ENCODE measurements around the gene CFTR. TPM values are rescaled to one million over a fixed set of nuclear protein-coding genes. Genes with fewer than 3 reads are reported as not detected.
"Not testable (repeated sequence)": the region's sequence is repeated elsewhere in the genome, so short reads cannot be mapped to it uniquely, and the experiment has no call there.

The CFTR gene
- total RNA-seq, 2 experiments from 2014 or later: not detected

- Mint-ChIP-seq H3K4me1 (peaks cover 2% of the 10 kb centered on the region), H3K36me3 (no peaks in the 10 kb centered on the region), H3K4me3 (no peak overlapping the region), H3K27me3 (peaks cover 35% of the 10 kb centered on the region), H3K27ac (no peak overlapping the region), H3K9me3 (peaks cover 1% of the 10 kb centered on the region)
- DNase-seq: no peak
Measured at GRCh38 chr7:117480978-117481377, 1.2 kb downstream of the CFTR start.

- Mint-ChIP-seq H3K4me3 (no peak overlapping the region), H3K27ac (no peak overlapping the region), H3K4me1 (no peaks in the 10 kb centered on the region), H3K36me3 (no peaks in the 10 kb centered on the region), H3K9me3 (no peaks in the 10 kb centered on the region), H3K27me3 (peaks cover 13% of the 10 kb centered on the region)
- DNase-seq: no peak
Measured at GRCh38 chr7:117485118-117485620, 5.3 kb downstream of the CFTR start.

GRCh38 chr7:117489016-117489415 is 9.2 kb downstream of the CFTR start:
- Mint-ChIP-seq H3K4me1 (no peaks in the 10 kb centered on the region), H3K27me3 (no peaks in the 10 kb centered on the region), H3K27ac (no peak overlapping the region), H3K36me3 (no peaks in the 10 kb centered on the region), H3K4me3 (no peak overlapping the region), H3K9me3 (no peaks in the 10 kb centered on the region)
- no peak for DNase-seq

- Mint-ChIP-seq H3K4me3 (no peak overlapping the region), H3K27me3 (no peaks in the 10 kb centered on the region), H3K9me3 (no peaks in the 10 kb centered on the region), H3K36me3 (no peaks in the 10 kb centered on the region), H3K27ac (no peak overlapping the region), H3K4me1 (no peaks in the 10 kb centered on the region)
- DNase-seq: no peak
Measured at GRCh38 chr7:117489430-117489829, 9.6 kb downstream of the CFTR start.

- no peak for DNase-seq
- Mint-ChIP-seq H3K9me3 (no peaks in the 10 kb centered on the region), H3K27ac (no peak overlapping the region), H3K4me1 (no peaks in the 10 kb centered on the region), H3K36me3 (no peaks in the 10 kb centered on the region), H3K4me3 (no peak overlapping the region), H3K27me3 (no peaks in the 10 kb centered on the region)
Measured at GRCh38 chr7:117489911-117490310, 10.1 kb downstream of the CFTR start.

GRCh38 chr7:117492649-117493048 is 12.8 kb downstream of the CFTR start:
- no peak overlapping the region for H3K4me3 Mint-ChIP-seq
- H3K36me3 Mint-ChIP-seq: no peaks in the 10 kb centered on the region
- no peak overlapping the region for H3K27ac Mint-ChIP-seq
- DNase-seq: no peak
- H3K4me1 Mint-ChIP-seq: no peaks in the 10 kb centered on the region
- H3K9me3 Mint-ChIP-seq: no peaks in the 10 kb centered on the region
- no peaks in the 10 kb centered on the region for H3K27me3 Mint-ChIP-seq

- H3K9me3 Mint-ChIP-seq: no peaks in the 10 kb centered on the region
- no peak overlapping the region for H3K4me3 Mint-ChIP-seq
- no peak overlapping the region for H3K27ac Mint-ChIP-seq
- no peaks in the 10 kb centered on the region for H3K4me1 Mint-ChIP-seq
- H3K36me3 Mint-ChIP-seq: no peaks in the 10 kb centered on the region
- no peak for DNase-seq
- H3K27me3 Mint-ChIP-seq: no peaks in the 10 kb centered on the region
Measured at GRCh38 chr7:117493460-117493859, 13.6 kb downstream of the CFTR start.

GRCh38 chr7:117495308-117495707 is 15.5 kb downstream of the CFTR start:
- H3K27ac Mint-ChIP-seq: no peak overlapping the region
- no peak for DNase-seq
- H3K4me3 Mint-ChIP-seq: no peak overlapping the region
- H3K4me1 Mint-ChIP-seq: no peaks in the 10 kb centered on the region
- H3K36me3 Mint-ChIP-seq: no peaks in the 10 kb centered on the region
- H3K9me3 Mint-ChIP-seq: no peaks in the 10 kb centered on the region
- H3K27me3 Mint-ChIP-seq: no peaks in the 10 kb centered on the region

- Mint-ChIP-seq H3K36me3 (no peaks in the 10 kb centered on the region), H3K27me3 (no peaks in the 10 kb centered on the region), H3K4me1 (no peaks in the 10 kb centered on the region), H3K27ac (no peak overlapping the region), H3K4me3 (no peak overlapping the region), H3K9me3 (no peaks in the 10 kb centered on the region)
- DNase-seq: no peak
Measured at GRCh38 chr7:117502331-117502730, 22.5 kb downstream of the CFTR start.

GRCh38 chr7:117505238-117505637 is 25.4 kb downstream of the CFTR start:
- Mint-ChIP-seq H3K9me3 (no peaks in the 10 kb centered on the region), H3K4me1 (no peaks in the 10 kb centered on the region), H3K27ac (no peak overlapping the region), H3K27me3 (no peaks in the 10 kb centered on the region), H3K36me3 (no peaks in the 10 kb centered on the region), H3K4me3 (no peak overlapping the region)
- no peak for DNase-seq

- H3K36me3 Mint-ChIP-seq: no peaks in the 10 kb centered on the region
- no peaks in the 10 kb centered on the region for H3K9me3 Mint-ChIP-seq
- no peaks in the 10 kb centered on the region for H3K27me3 Mint-ChIP-seq
- H3K27ac Mint-ChIP-seq: no peak overlapping the region
- no peak overlapping the region for H3K4me3 Mint-ChIP-seq
- no peaks in the 10 kb centered on the region for H3K4me1 Mint-ChIP-seq
- DNase-seq: no peak
Measured at GRCh38 chr7:117508676-117509075, 28.9 kb downstream of the CFTR start.

GRCh38 chr7:117517194-117517593 is 37.4 kb downstream of the CFTR start:
- not testable (repeated sequence) for H3K27me3 Mint-ChIP-seq, DNase-seq, H3K9me3 Mint-ChIP-seq, H3K27ac Mint-ChIP-seq, H3K4me1 Mint-ChIP-seq, H3K4me3 Mint-ChIP-seq, H3K36me3 Mint-ChIP-seq

- H3K4me1 Mint-ChIP-seq: no peaks in the 10 kb centered on the region
- no peaks in the 10 kb centered on the region for H3K36me3 Mint-ChIP-seq
- H3K27me3 Mint-ChIP-seq: no peaks in the 10 kb centered on the region
- H3K4me3 Mint-ChIP-seq: no peak overlapping the region
- H3K9me3 Mint-ChIP-seq: no peaks in the 10 kb centered on the region
- no peak for DNase-seq
- H3K27ac Mint-ChIP-seq: no peak overlapping the region
Measured at GRCh38 chr7:117530390-117530789, 50.6 kb downstream of the CFTR start.

- no peak overlapping the region for H3K27ac Mint-ChIP-seq
- H3K9me3 Mint-ChIP-seq: no peaks in the 10 kb centered on the region
- no peak overlapping the region for H3K4me3 Mint-ChIP-seq
- DNase-seq: no peak
- no peaks in the 10 kb centered on the region for H3K36me3 Mint-ChIP-seq
- H3K27me3 Mint-ChIP-seq: no peaks in the 10 kb centered on the region
- no peaks in the 10 kb centered on the region for H3K4me1 Mint-ChIP-seq
Measured at GRCh38 chr7:117531595-117532244, 51.9 kb downstream of the CFTR start.

- Mint-ChIP-seq H3K27ac (no peak overlapping the region), H3K36me3 (no peaks in the 10 kb centered on the region), H3K4me3 (no peak overlapping the region), H3K27me3 (no peaks in the 10 kb centered on the region), H3K9me3 (no peaks in the 10 kb centered on the region), H3K4me1 (no peaks in the 10 kb centered on the region)
- DNase-seq: no peak
Measured at GRCh38 chr7:117538053-117538452, 58.2 kb downstream of the CFTR start.

- H3K9me3 Mint-ChIP-seq: no peaks in the 10 kb centered on the region
- H3K4me1 Mint-ChIP-seq: no peaks in the 10 kb centered on the region
- no peak overlapping the region for H3K4me3 Mint-ChIP-seq
- no peaks in the 10 kb centered on the region for H3K27me3 Mint-ChIP-seq
- H3K36me3 Mint-ChIP-seq: no peaks in the 10 kb centered on the region
- DNase-seq: no peak
- H3K27ac Mint-ChIP-seq: no peak overlapping the region
Measured at GRCh38 chr7:117544061-117544460, 64.2 kb downstream of the CFTR start.
